ENCODE results near the gene ST3GAL4. TPM values are rescaled to one million over a fixed set of nuclear protein-coding genes. Genes with fewer than 3 reads are reported as not detected.

The ST3GAL4 gene
- total RNA-seq, 4 donors from 2014 or later, result 3.4 to 12.4 (median 9.6) TPM

DNA sequence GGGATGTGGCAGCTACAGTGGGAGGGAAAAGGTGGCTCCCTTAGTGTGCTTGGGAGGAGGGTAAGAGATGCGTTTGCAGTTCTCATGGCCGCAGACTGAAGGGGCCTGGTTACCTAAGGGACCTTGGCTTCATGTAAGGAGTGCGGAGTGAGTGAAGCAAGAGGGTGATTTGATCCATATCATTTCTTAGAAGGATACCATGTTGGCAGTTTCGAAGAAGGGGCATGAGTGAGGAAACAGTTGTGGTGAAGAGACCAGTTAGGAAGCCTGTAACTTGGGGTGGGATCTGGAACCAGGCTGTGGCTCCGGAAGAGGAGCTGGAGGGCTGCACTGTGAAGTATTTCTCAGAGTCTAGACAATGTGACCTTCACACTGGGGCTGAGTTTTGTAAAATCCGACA lies 45.0 kb downstream of the ST3GAL4 start:
- in situ Hi-C loops (cut with MboI; ENCODE audit: low sequenced_read_pairs in 4 of 4), result no loop called here
- DNase-seq (no peak), ATAC-seq (no peak)
- Histone ChIP-seq H3K27ac (no peak overlapping the region), H3K4me1 (no peaks in the 10 kb centered on the region), H3K4me3 (no peak overlapping the region), H3K36me3 (no peaks in the 10 kb centered on the region), H3K27me3 (no peaks in the 10 kb centered on the region), H3K9me3 (no peaks in the 10 kb centered on the region)
- intact Hi-C loops (cut with DNase I; ENCODE audit: low total_unique reads), result no loop called here
- TF ChIP-seq POLR2A (IDR thresholded peaks at IDR 0.05) (no peak), CTCF (IDR thresholded peaks at IDR 0.05 in 4 of 5, conservative IDR thresholded peaks at IDR 0.05 in 1 of 5) (no peak)

DNA sequence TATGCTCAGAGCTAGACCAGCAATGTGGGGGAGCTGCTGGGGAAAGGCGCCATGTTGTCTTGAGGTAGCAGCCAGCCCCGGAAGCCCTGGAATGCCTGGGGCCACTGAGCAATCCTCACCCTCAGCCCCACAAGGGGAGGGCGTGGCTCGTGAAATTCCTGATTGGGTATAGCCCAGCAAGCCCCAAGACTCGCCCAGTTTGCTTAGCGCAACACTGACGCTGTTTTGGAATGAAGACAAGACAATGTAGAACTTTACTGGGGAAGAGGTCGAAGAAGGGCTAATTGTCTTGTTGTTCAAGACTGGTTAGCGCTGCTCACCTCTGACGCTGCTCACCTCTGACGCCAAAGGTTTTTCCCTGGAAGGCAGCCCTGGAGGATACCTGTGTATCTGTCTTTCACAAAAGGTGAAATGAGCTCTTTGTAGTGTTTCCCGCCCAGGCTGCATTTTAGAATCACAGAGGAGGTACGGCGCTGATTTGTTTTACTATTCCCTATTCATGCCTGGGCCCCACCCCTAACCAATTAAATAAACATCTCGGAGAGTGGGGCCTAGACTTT lies 47.6 kb downstream of the ST3GAL4 start:
- no peaks in the 10 kb centered on the region for H3K36me3 ChIP-seq

GRCh38 chr11:126403658-126404057 lies 48.2 kb downstream of the ST3GAL4 start:
- Histone ChIP-seq H3K27ac (no peak overlapping the region), H3K9me3 (no peaks in the 10 kb centered on the region), H3K27me3 (no peaks in the 10 kb centered on the region), H3K4me3 (no peak overlapping the region), H3K4me1 (no peaks in the 10 kb centered on the region), H3K36me3 (no peaks in the 10 kb centered on the region)
- in situ Hi-C loops (cut with MboI; ENCODE audit: low sequenced_read_pairs in 4 of 4), result no loop called here
- TF ChIP-seq CTCF (IDR thresholded peaks at IDR 0.05 in 4 of 5, conservative IDR thresholded peaks at IDR 0.05 in 1 of 5) (no peak), POLR2A (IDR thresholded peaks at IDR 0.05) (no peak)
- no peak for DNase-seq
- intact Hi-C loops (cut with DNase I; ENCODE audit: low total_unique reads), result no loop called here
- ATAC-seq, result no peak

More for the DNA sequence above, 47.6 kb downstream of the ST3GAL4 start:
- Histone ChIP-seq H3K27me3 (no peaks in the 10 kb centered on the region), H3K9me3 (no peaks in the 10 kb centered on the region), H3K4me1 (no peaks in the 10 kb centered on the region), H3K4me3 (no peak overlapping the region), H3K27ac (no peak overlapping the region)
- in situ Hi-C loops (cut with MboI; ENCODE audit: low sequenced_read_pairs in 4 of 4), result no loop called here
- intact Hi-C loops (cut with DNase I; ENCODE audit: low total_unique reads), result no loop called here
- ATAC-seq (no peak), DNase-seq (no peak)
- TF ChIP-seq POLR2A (IDR thresholded peaks at IDR 0.05) (no peak), CTCF (IDR thresholded peaks at IDR 0.05 in 4 of 5, conservative IDR thresholded peaks at IDR 0.05 in 1 of 5) (no peak)

DNA sequence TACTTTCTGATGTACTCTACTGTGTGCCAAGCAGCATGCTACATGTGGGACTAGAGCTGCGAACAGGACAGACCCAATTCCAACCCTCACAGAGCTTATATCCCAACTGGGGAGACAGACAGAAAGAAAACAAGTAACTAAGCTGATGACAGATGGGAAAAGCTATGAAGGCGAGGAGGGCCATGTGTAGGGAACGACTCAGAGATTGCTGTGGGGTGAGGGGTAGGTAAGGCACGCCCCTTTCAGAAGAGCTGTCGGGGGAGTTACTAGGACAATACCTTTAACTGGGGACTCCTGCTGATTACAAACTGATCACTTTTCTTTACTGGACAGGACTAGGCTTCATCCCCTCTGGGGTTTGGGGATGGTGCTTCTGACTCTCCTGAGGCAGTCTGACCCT lies 48.9 kb downstream of the ST3GAL4 start:
- Histone ChIP-seq H3K4me1 (no peaks in the 10 kb centered on the region), H3K27ac (no peak overlapping the region), H3K27me3 (no peaks in the 10 kb centered on the region), H3K36me3 (no peaks in the 10 kb centered on the region), H3K9me3 (no peaks in the 10 kb centered on the region), H3K4me3 (no peak overlapping the region)
- TF ChIP-seq CTCF (IDR thresholded peaks at IDR 0.05 in 4 of 5, conservative IDR thresholded peaks at IDR 0.05 in 1 of 5) (no peak), POLR2A (IDR thresholded peaks at IDR 0.05) (no peak)
- DNase-seq (no peak), ATAC-seq (no peak)
- intact Hi-C loops (cut with DNase I; ENCODE audit: low total_unique reads) (no loop called here), in situ Hi-C loops (cut with MboI; ENCODE audit: low sequenced_read_pairs in 4 of 4) (no loop called here)

- Histone ChIP-seq H3K4me3 (no peak overlapping the region), H3K9me3 (no peaks in the 10 kb centered on the region), H3K36me3 (no peaks in the 10 kb centered on the region), H3K4me1 (no peaks in the 10 kb centered on the region), H3K27me3 (no peaks in the 10 kb centered on the region), H3K27ac (no peak overlapping the region)
- no peak for DNase-seq
- intact Hi-C loops (cut with DNase I; ENCODE audit: low total_unique reads) (no loop called here), in situ Hi-C loops (cut with MboI; ENCODE audit: low sequenced_read_pairs in 4 of 4) (no loop called here)
- ATAC-seq, result no peak
- TF ChIP-seq CTCF (IDR thresholded peaks at IDR 0.05 in 4 of 5, conservative IDR thresholded peaks at IDR 0.05 in 1 of 5) (no peak), POLR2A (IDR thresholded peaks at IDR 0.05) (no peak)
These were observed 49.9 kb downstream of the ST3GAL4 start for GRCh38 chr11:126405374-126405773.

Measured in gastrocnemius medialis (tissue), 4 donors.